ENCODE measurements around the gene TCF20. TPM values are rescaled to one million over a fixed set of nuclear protein-coding genes. Genes with fewer than 3 reads are reported as not detected.

The TCF20 gene
- polyA plus RNA-seq, 1 of the 3 experiments (the other 2 are of a cell fraction) = 8.5 TPM

Other genes with a start within 250 kb of the TCF20 start
- gene NAGA, start 199.8 kb downstream of the TCF20 start, polyA plus RNA-seq (2012; rRNA removed) = 15.4 and 16.8 TPM in 2 replicates
- 0.05 and 0.18 TPM in 2 replicates for gene PHETA2, start 196.4 kb downstream of the TCF20 start, polyA plus RNA-seq (2012; rRNA removed)
- 23.4 and 29.8 TPM in 2 replicates for gene SMDT1, start 191.0 kb downstream of the TCF20 start, polyA plus RNA-seq (2012; rRNA removed)
- 37.8 and 42.0 TPM in 2 replicates for gene NDUFA6, start 179.9 kb downstream of the TCF20 start, polyA plus RNA-seq (2012; rRNA removed)
- 0.26 and 0.32 TPM in 2 replicates for gene CYP2D6, start 139.8 kb downstream of the TCF20 start, polyA plus RNA-seq (2012; rRNA removed)
- 0.02 TPM in 1 of 2 replicates, not detected in the other for gene NFAM1, start 161.8 kb upstream of the TCF20 start, polyA plus RNA-seq (2012; rRNA removed)
- gene RRP7A, start 249.1 kb upstream of the TCF20 start, polyA plus RNA-seq (2012; rRNA removed) = 16.6 and 17.6 TPM in 2 replicates

Data from SK-N-SH (cell line).